Ishikawa (cell line): Measurements from ENCODE around the gene PTDSS2.

Experiments
- CEBPB ChIP-seq: IDR thresholded peaks from 2 replicates; pipeline ENCODE4 v1.6.1; 2012
- CREB1 ChIP-seq: IDR thresholded peaks from 2 replicates; pipeline ENCODE4 v1.6.1; 2012; ENCODE audit warnings: low read depth
- EP300 ChIP-seq: IDR thresholded peaks from 2 replicates; pipeline ENCODE4 v1.6.1; 2012; ENCODE audit warnings: borderline replicate concordance
- RAD21 ChIP-seq: IDR thresholded peaks from 2 replicates; pipeline ENCODE4 v1.6.1; 2012; ENCODE audit warnings: low read depth
- TAF1 ChIP-seq: IDR thresholded peaks from 2 replicates; pipeline ENCODE4 v1.6.1; 2012; ENCODE audit warnings: low read depth, mild to moderate bottlenecking
- TEAD4 ChIP-seq: IDR thresholded peaks from 2 replicates; pipeline ENCODE4 v1.6.1; 2012
- YY1 ChIP-seq: IDR thresholded peaks from 2 replicates; pipeline ENCODE4 v1.6.1; 2012; ENCODE audit warnings: low read depth
- ZBTB7A ChIP-seq: IDR thresholded peaks from 2 replicates; pipeline ENCODE4 v1.6.1; 2012; ENCODE audit warnings: low read depth
- TF ChIP-seq, protein P1 (sequence below): IDR thresholded peaks from 2 replicates; pipeline ENCODE4 v1.6.1; 2012; ENCODE audit warnings: low read depth, mild to moderate bottlenecking
- TF ChIP-seq, protein P2 (sequence below): IDR thresholded peaks from 2 replicates; pipeline ENCODE4 v1.6.1; 2012

DNA sequence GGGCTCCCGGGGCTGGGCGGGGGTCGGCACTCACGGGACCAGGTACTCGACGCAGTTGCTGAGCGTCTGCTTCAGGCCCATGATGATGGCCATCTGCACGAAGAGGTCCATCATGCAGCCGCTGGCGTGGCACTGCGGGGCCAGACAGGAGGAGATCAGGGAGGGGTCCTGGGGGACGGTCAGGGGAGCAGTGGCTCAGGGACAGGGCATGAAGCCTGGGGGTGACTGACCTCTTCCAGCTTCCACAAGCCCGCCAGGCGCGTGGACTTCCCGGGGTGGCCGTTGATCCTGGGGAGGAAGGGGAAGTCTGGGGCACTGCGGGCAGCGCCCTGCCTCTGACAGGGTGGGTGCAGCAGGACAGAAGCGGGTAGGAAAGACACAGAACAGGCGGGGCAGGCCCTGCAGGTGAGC lies 29.2 kb upstream of the PTDSS2 start:
- TF ChIP-seq, protein P1, sequence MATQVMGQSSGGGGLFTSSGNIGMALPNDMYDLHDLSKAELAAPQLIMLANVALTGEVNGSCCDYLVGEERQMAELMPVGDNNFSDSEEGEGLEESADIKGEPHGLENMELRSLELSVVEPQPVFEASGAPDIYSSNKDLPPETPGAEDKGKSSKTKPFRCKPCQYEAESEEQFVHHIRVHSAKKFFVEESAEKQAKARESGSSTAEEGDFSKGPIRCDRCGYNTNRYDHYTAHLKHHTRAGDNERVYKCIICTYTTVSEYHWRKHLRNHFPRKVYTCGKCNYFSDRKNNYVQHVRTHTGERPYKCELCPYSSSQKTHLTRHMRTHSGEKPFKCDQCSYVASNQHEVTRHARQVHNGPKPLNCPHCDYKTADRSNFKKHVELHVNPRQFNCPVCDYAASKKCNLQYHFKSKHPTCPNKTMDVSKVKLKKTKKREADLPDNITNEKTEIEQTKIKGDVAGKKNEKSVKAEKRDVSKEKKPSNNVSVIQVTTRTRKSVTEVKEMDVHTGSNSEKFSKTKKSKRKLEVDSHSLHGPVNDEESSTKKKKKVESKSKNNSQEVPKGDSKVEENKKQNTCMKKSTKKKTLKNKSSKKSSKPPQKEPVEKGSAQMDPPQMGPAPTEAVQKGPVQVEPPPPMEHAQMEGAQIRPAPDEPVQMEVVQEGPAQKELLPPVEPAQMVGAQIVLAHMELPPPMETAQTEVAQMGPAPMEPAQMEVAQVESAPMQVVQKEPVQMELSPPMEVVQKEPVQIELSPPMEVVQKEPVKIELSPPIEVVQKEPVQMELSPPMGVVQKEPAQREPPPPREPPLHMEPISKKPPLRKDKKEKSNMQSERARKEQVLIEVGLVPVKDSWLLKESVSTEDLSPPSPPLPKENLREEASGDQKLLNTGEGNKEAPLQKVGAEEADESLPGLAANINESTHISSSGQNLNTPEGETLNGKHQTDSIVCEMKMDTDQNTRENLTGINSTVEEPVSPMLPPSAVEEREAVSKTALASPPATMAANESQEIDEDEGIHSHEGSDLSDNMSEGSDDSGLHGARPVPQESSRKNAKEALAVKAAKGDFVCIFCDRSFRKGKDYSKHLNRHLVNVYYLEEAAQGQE = no peak
- TF ChIP-seq, protein P2, sequence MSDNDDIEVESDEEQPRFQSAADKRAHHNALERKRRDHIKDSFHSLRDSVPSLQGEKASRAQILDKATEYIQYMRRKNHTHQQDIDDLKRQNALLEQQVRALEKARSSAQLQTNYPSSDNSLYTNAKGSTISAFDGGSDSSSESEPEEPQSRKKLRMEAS = no peak
- no peak for TF ChIP-seq TEAD4
- no peak for TF ChIP-seq YY1
- no peak for TF ChIP-seq EP300
- no peak for TF ChIP-seq CREB1
- no peak for TF ChIP-seq CEBPB
- TF ChIP-seq TAF1 = no peak
- no peak for TF ChIP-seq ZBTB7A
- no peak for TF ChIP-seq RAD21
